Epidermal melanocyte (primary cell): Measurements from ENCODE around the gene LRMDA.
A peak's percentile ranks its signal among the peaks of the same experiment; 100 is the strongest.

Source experiments
- DNase-seq: peaks from one replicate; pipeline ENCODE4 v3.0.0; 2011; ENCODE audit warnings: low spot score; ENCODE audit not compliant: insufficient read length

Gene LRMDA

GRCh38 chr10:76017733-76018433 is 586.5 kb downstream of the LRMDA start:
- no peak for DNase-seq

GRCh38 chr10:76020630-76021029 is 589.2 kb downstream of the LRMDA start:
- no peak for DNase-seq

GRCh38 chr10:76021398-76021797 is 590.0 kb downstream of the LRMDA start:
- no peak for DNase-seq

- DNase-seq, result no peak
These were observed 590.9 kb downstream of the LRMDA start for GRCh38 chr10:76022366-76022765.

- no peak for DNase-seq
These were observed 591.6 kb downstream of the LRMDA start for GRCh38 chr10:76023007-76023406.

GRCh38 chr10:76024460-76025123 is 593.2 kb downstream of the LRMDA start:
- no peak for DNase-seq

GRCh38 chr10:76025124-76025477 is 593.7 kb downstream of the LRMDA start:
- DNase-seq, result no peak

GRCh38 chr10:76026176-76026771 is 594.9 kb downstream of the LRMDA start:
- DNase-seq, result no peak

GRCh38 chr10:76026905-76027304 is 595.5 kb downstream of the LRMDA start:
- DNase-seq, result no peak

GRCh38 chr10:76029782-76030181 is 598.4 kb downstream of the LRMDA start:
- DNase-seq, result no peak

GRCh38 chr10:76031099-76031498 is 599.7 kb downstream of the LRMDA start:
- no peak for DNase-seq

- DNase-seq, result no peak
These were observed 600.6 kb downstream of the LRMDA start for GRCh38 chr10:76031769-76032699.

- DNase-seq, result no peak
These were observed 601.2 kb downstream of the LRMDA start for GRCh38 chr10:76032700-76033039.

- DNase-seq, result no peak
These were observed 602.2 kb downstream of the LRMDA start for GRCh38 chr10:76033457-76034196.

GRCh38 chr10:76034353-76035205 is 603.2 kb downstream of the LRMDA start:
- no peak for DNase-seq

GRCh38 chr10:76035206-76036110 is 604.0 kb downstream of the LRMDA start:
- no peak for DNase-seq

GRCh38 chr10:76036111-76036940 is 604.9 kb downstream of the LRMDA start:
- peak; percentile 66 for DNase-seq

- no peak for DNase-seq
These were observed 605.5 kb downstream of the LRMDA start for GRCh38 chr10:76036962-76037361.
